ENCODE measurements around the gene KIAA1755. TPM values are rescaled to one million over a fixed set of nuclear protein-coding genes. Genes with fewer than 3 reads are reported as not detected.

KIAA1755 gene
- total RNA-seq, 1 donor from 2014 or later, result 1.1 TPM

- FAIRE-seq (no peak), DNase-seq (ENCODE audit: low read depth) (no peak)
- H3K36me3 Mint-ChIP-seq (ENCODE audit: low read depth, unreplicated experiment), result no peaks in the 10 kb centered on the region
- Histone ChIP-seq H3K36me3 (ENCODE audit: insufficient read depth, low read length) (peaks cover 3% of the 10 kb centered on the region), H3K27me3 (ENCODE audit: insufficient read depth, low read length) (no peaks in the 10 kb centered on the region), H2AFZ (ENCODE audit: low read depth, low read length) (no peak overlapping the region), H3K9ac (ENCODE audit: low read length) (peak overlapping the region; percentile 71), H3K4me2 (ENCODE audit: low read length) (peak overlapping the region; percentile 89), H3K79me2 (ENCODE audit: insufficient read depth, low read length) (peaks cover 38% of the 10 kb centered on the region), H3K4me1 (ENCODE audit: insufficient read depth, low read length) (peaks cover 50% of the 10 kb centered on the region), H3K4me3 (ENCODE audit: insufficient read depth, low read depth, low read length) (no peak overlapping the region), H3K9me3 (ENCODE audit: insufficient read depth, low read depth, low read length) (no peaks in the 10 kb centered on the region), H3K27ac (ENCODE audit: low read depth, low read length) (no peak overlapping the region), H4K20me1 (ENCODE audit: insufficient read depth, low read length) (peaks cover 13% of the 10 kb centered on the region)
- H3K27ac Mint-ChIP-seq (ENCODE audit: unreplicated experiment), result peak overlapping the region; percentile 41
- TF ChIP-seq, protein P1, sequence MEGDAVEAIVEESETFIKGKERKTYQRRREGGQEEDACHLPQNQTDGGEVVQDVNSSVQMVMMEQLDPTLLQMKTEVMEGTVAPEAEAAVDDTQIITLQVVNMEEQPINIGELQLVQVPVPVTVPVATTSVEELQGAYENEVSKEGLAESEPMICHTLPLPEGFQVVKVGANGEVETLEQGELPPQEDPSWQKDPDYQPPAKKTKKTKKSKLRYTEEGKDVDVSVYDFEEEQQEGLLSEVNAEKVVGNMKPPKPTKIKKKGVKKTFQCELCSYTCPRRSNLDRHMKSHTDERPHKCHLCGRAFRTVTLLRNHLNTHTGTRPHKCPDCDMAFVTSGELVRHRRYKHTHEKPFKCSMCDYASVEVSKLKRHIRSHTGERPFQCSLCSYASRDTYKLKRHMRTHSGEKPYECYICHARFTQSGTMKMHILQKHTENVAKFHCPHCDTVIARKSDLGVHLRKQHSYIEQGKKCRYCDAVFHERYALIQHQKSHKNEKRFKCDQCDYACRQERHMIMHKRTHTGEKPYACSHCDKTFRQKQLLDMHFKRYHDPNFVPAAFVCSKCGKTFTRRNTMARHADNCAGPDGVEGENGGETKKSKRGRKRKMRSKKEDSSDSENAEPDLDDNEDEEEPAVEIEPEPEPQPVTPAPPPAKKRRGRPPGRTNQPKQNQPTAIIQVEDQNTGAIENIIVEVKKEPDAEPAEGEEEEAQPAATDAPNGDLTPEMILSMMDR (IDR thresholded peaks at IDR 0.05; ENCODE audit: insufficient read depth, low read depth, low read length), result no peak
- no peak for TF ChIP-seq EZH2 (IDR thresholded peaks at IDR 0.05; ENCODE audit: insufficient read depth, low read length)
- H3K4me1 Mint-ChIP-seq (ENCODE audit: low read depth, unreplicated experiment), result peaks cover 26% of the 10 kb centered on the region
- no peaks in the 10 kb centered on the region for H3K27me3 Mint-ChIP-seq (ENCODE audit: low read depth, unreplicated experiment)
- H3K9me3 Mint-ChIP-seq (ENCODE audit: unreplicated experiment), result no peaks in the 10 kb centered on the region
- no peak overlapping the region for H3K4me3 Mint-ChIP-seq (ENCODE audit: unreplicated experiment)
Measured at GRCh38 chr20:38165966-38166702, 94.4 kb downstream of the KIAA1755 start.

DNA sequence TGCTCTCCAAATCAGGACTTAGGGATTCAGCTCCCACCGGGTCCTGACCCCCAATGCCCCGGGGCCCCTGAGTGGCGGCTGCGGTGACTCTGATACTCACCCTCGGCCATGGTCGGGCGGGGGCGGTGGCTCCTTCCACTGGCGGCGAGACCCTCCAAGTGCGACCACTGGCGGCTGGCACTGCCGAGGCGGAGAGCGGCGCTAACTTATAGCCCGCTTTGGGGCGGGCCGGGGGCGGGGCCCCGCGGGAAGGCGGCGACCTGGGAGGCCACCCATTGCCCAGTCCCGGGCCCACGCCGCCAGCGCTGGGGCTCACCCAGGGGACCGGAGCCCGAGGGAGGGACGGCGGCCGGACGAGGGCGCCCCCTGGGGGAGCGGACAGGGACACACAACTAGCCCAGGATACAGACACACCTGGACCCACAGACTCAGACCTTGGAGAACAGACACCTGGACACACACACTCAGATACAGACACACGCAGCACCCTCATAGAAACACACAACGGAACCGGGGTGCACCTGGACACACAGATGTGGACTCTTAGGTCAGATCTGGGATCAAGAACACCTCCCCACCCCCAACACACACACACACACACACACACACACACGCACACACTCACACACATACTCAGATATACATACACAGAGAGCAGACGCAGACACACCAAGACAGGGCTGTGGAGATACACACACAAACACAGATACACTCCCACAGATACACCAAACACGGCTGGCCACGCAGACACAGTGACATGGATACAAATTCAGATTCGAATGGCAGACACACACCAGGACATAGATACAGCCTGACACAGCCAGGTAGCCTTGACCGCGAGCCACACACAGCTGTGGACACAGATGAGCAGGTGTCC lies 95.2 kb downstream of the KIAA1755 start, which contains the start of gene TGM2:
Gene TGM2 (minus strand): TSS at position 182 of the 877 bp plus-strand sequence. CDS start 72 bp downstream, at position 110.
- H3K36me3 Mint-ChIP-seq (ENCODE audit: low read depth, unreplicated experiment), result no peaks in the 10 kb centered on the region
- peak within 1 kb of the TSS; percentile 67 for H3K4me3 Mint-ChIP-seq (ENCODE audit: unreplicated experiment)
- H3K27me3 Mint-ChIP-seq (ENCODE audit: low read depth, unreplicated experiment), result no peaks in the 10 kb centered on the region
- H3K4me3 ChIP-seq (ENCODE audit: insufficient read depth, low read depth, low read length), result peak within 1 kb of the TSS; percentile 56
- H3K9me3 ChIP-seq (ENCODE audit: insufficient read depth, low read depth, low read length), result no peaks in the 10 kb centered on the region
- H3K4me2 ChIP-seq (ENCODE audit: low read length), result peak within 1 kb of the TSS; percentile 89
- H3K79me2 ChIP-seq (ENCODE audit: insufficient read depth, low read length), result peaks cover 44% of the 10 kb centered on the region
- H3K4me1 ChIP-seq (ENCODE audit: insufficient read depth, low read length), result peaks cover 43% of the 10 kb centered on the region
- DNase-seq (ENCODE audit: low read depth) (no peak), FAIRE-seq (no peak)
- peak within 1 kb of the TSS; percentile 3 for H3K27ac ChIP-seq (ENCODE audit: low read depth, low read length)
- no peak within 1 kb of the TSS for H3K27ac Mint-ChIP-seq (ENCODE audit: unreplicated experiment)
- H2AFZ ChIP-seq (ENCODE audit: low read depth, low read length), result peak within 1 kb of the TSS; percentile 16
- peak within 1 kb of the TSS; percentile 71 for H3K9ac ChIP-seq (ENCODE audit: low read length)
- no peaks in the 10 kb centered on the region for H3K9me3 Mint-ChIP-seq (ENCODE audit: unreplicated experiment)
- H3K27me3 ChIP-seq (ENCODE audit: insufficient read depth, low read length), result no peaks in the 10 kb centered on the region
- H4K20me1 ChIP-seq (ENCODE audit: insufficient read depth, low read length), result peaks cover 13% of the 10 kb centered on the region
- H3K36me3 ChIP-seq (ENCODE audit: insufficient read depth, low read length), result peaks cover 7% of the 10 kb centered on the region
- no peak for TF ChIP-seq EZH2 (IDR thresholded peaks at IDR 0.05; ENCODE audit: insufficient read depth, low read length)
- TF ChIP-seq, protein P1 (IDR thresholded peaks at IDR 0.05; ENCODE audit: insufficient read depth, low read depth, low read length), result peak; percentile 38
- peaks cover 22% of the 10 kb centered on the region for H3K4me1 Mint-ChIP-seq (ENCODE audit: low read depth, unreplicated experiment)

All from astrocyte (in vitro differentiated cells and primary cell).